Trophoblast cell (in vitro differentiated cells and primary cell): ENCODE measurements around the gene RBPJ.

Experiments used
- DNase-seq, 2 donors: peaks; one replicate each; pipeline ENCODE4 v3.0.0-alpha.2; 2016
- H2AFZ ChIP-seq: 2 replicates; pipeline ENCODE4 v1.6.1; 2013; ENCODE audit warnings: low read length, moderate library complexity, mild to moderate bottlenecking; ENCODE audit not compliant: insufficient read depth, poor library complexity
- H2AK5ac ChIP-seq: 2 replicates; pipeline ENCODE4 v1.6.1; 2013; ENCODE audit warnings: mild to moderate bottlenecking, low read length
- H2BK120ac ChIP-seq: 2 replicates; pipeline ENCODE4 v1.6.1; 2013; ENCODE audit warnings: low read length, mild to moderate bottlenecking, moderate library complexity; ENCODE audit not compliant: insufficient read depth, poor library complexity
- H2BK12ac ChIP-seq: 2 replicates; pipeline ENCODE4 v1.6.1; 2013; ENCODE audit warnings: mild to moderate bottlenecking, low read length, moderate library complexity
- H2BK5ac ChIP-seq: 2 replicates; pipeline ENCODE4 v1.6.1; 2013; ENCODE audit warnings: low read length, low read depth, moderate library complexity, mild to moderate bottlenecking; ENCODE audit not compliant: poor library complexity
- H3K14ac ChIP-seq: 2 replicates; pipeline ENCODE4 v1.6.1; 2013; ENCODE audit warnings: mild to moderate bottlenecking, low read length
- H3K18ac ChIP-seq: 2 replicates; pipeline ENCODE4 v1.6.1; 2013; ENCODE audit warnings: mild to moderate bottlenecking, low read length
- H3K23ac ChIP-seq: 2 replicates; pipeline ENCODE4 v1.6.1; 2013; ENCODE audit warnings: low read length
- H3K27ac ChIP-seq: 2 replicates; pipeline ENCODE4 v1.5.1; 2013; ENCODE audit warnings: low read depth, mild to moderate bottlenecking, inconsistent platforms, low read length, moderate library complexity
- H3K27me3 ChIP-seq: 2 replicates; pipeline ENCODE4 v1.6.1; 2013; ENCODE audit warnings: inconsistent platforms, mild to moderate bottlenecking, low read length, moderate library complexity; ENCODE audit not compliant: insufficient read depth
- H3K36me3 ChIP-seq, 2 experiments: 1 replicate in 1 of 2; 2 replicates in 1 of 2; pipeline ENCODE4 v1.6.1; 2013; ENCODE audit warnings: low read length in 2 of 2, mild to moderate bottlenecking in 2 of 2, moderate library complexity in 1 of 2; ENCODE audit not compliant: insufficient read depth in 2 of 2, control insufficient read depth in 1 of 2
- H3K4ac ChIP-seq: 2 replicates; pipeline ENCODE4 v1.6.1; 2013; ENCODE audit warnings: low read depth, mild to moderate bottlenecking, low read length, moderate library complexity
- H3K4me1 ChIP-seq, 2 experiments: 1 replicate in 1 of 2; 2 replicates in 1 of 2; pipeline ENCODE4 v1.6.1; 2013; ENCODE audit warnings: low read length in 2 of 2, mild to moderate bottlenecking in 2 of 2, moderate library complexity in 1 of 2; ENCODE audit not compliant: insufficient read depth in 2 of 2, control insufficient read depth in 1 of 2
- H3K4me2 ChIP-seq: 2 replicates; pipeline ENCODE4 v1.6.1; 2013; ENCODE audit warnings: inconsistent platforms, mild to moderate bottlenecking, low read length, moderate library complexity
- H3K4me3 ChIP-seq: 2 replicates; pipeline ENCODE4 v1.5.1; 2013; ENCODE audit warnings: mild to moderate bottlenecking, low read depth, low read length, inconsistent platforms
- H3K79me1 ChIP-seq: one replicate; pipeline ENCODE4 v1.6.1; 2013; ENCODE audit warnings: low read length
- H3K79me2 ChIP-seq: 2 replicates; pipeline ENCODE4 v1.6.1; 2013; ENCODE audit warnings: low read length, mild to moderate bottlenecking; ENCODE audit not compliant: control insufficient read depth, insufficient read depth, poor library complexity
- H3K9ac ChIP-seq: 2 replicates; pipeline ENCODE4 v1.6.1; 2013; ENCODE audit warnings: mild to moderate bottlenecking, low read length
- H3K9me3 ChIP-seq: 2 replicates; pipeline ENCODE4 v1.6.1; 2013; ENCODE audit warnings: low read depth, mild to moderate bottlenecking, control low read depth, inconsistent platforms, low read length; ENCODE audit not compliant: insufficient read depth
- H4K12ac ChIP-seq: 2 replicates; pipeline ENCODE4 v1.6.1; 2013; ENCODE audit warnings: low read depth, mild to moderate bottlenecking, low read length, moderate library complexity
- H4K8ac ChIP-seq: 2 replicates; pipeline ENCODE4 v1.6.1; 2013; ENCODE audit warnings: low read depth, mild to moderate bottlenecking, low read length, moderate library complexity
- H4K91ac ChIP-seq: one replicate; pipeline ENCODE4 v1.6.1; 2013; ENCODE audit warnings: low read depth, mild to moderate bottlenecking, low read length, moderate library complexity
- WGBS: extraction: QIAGEN DNeasy Blood & Tissue Kit; methylation state at CpG from one replicate; pipeline ENCODE4 v1.1.7; 2013; ENCODE audit warnings: missing lambda C conversion rate; ENCODE audit not compliant: insufficient read length, insufficient coverage; ENCODE audit errors: extremely low coverage; 5-methylcytosine and 5-hydroxymethylcytosine counted together

The RBPJ gene

DNA sequence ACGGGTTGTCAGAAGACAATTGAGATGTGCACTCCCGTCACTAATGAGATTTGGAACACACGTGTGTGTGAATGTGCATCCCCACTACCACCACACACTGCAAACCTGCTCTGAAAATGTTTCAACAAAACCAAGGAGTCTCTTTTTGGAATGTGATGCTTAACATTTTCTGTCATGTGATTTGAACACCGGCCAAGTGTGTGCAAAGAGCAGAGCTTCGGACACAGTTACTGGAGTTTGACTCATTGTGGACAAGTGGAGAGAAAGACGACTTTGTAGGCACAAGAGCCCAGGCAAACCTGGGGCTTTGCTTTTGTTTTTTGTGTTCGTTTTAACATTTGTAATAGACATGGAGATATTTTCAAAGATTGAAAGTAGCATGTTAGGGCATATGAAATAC, 120.3 kb downstream of the RBPJ start:
- Histone ChIP-seq H3K27me3 (no peaks in the 10 kb centered on the region), H2BK120ac (no peak overlapping the region), H4K8ac (no peak overlapping the region), H2AK5ac (no peak overlapping the region), H2BK12ac (no peak overlapping the region), H3K79me2 (no peaks in the 10 kb centered on the region), H3K4me2 (no peak overlapping the region), H3K14ac (no peak overlapping the region), H3K4me1 (no peaks in the 10 kb centered on the region), H3K79me1 (no peaks in the 10 kb centered on the region), H3K9ac (no peak overlapping the region), H3K4ac (no peak overlapping the region), H2AFZ (no peak overlapping the region), H2BK5ac (no peak overlapping the region), H3K4me3 (no peak overlapping the region), H3K27ac (no peak overlapping the region), H3K23ac (no peak overlapping the region), H3K9me3 (no peaks in the 10 kb centered on the region), H4K12ac (no peak overlapping the region), H3K36me3 (peaks cover 0 to 4% of the 10 kb centered on the region in 2 experiments), H4K91ac (no peak overlapping the region), H3K18ac (no peak overlapping the region)
- WGBS = no CpG with 5 or more reads among the region's 7 CpGs
- no peak for DNase-seq

DNA sequence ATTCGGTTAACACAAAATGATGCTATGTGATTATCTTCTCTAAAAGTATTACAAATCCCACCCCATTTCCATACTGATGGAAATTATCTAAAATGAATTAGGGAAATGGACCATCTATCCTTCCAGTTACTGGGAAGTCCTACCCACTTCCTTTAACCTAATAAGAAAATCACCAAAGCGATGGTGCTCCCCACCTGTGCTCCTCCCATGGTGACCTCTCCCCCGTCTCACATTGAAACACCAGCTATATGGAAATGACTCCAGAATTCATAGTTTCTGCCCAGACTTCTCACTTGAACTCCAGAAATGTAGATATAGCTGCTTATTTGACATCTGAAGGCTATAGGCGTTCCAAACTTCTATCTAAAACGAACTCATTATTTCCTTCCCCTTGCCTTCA, 121.0 kb downstream of the RBPJ start:
- Histone ChIP-seq H2AFZ (no peak overlapping the region), H3K4me2 (no peak overlapping the region), H3K18ac (no peak overlapping the region), H4K8ac (no peak overlapping the region), H3K4ac (no peak overlapping the region), H3K36me3 (peaks cover 0 to 4% of the 10 kb centered on the region in 2 experiments), H3K79me2 (no peaks in the 10 kb centered on the region), H3K4me3 (no peak overlapping the region), H3K79me1 (no peaks in the 10 kb centered on the region), H2AK5ac (no peak overlapping the region), H3K14ac (no peak overlapping the region), H2BK5ac (no peak overlapping the region), H3K27ac (no peak overlapping the region), H4K91ac (no peak overlapping the region), H3K4me1 (no peaks in the 10 kb centered on the region), H2BK12ac (no peak overlapping the region), H3K9me3 (no peaks in the 10 kb centered on the region), H3K23ac (no peak overlapping the region), H3K27me3 (no peaks in the 10 kb centered on the region), H4K12ac (no peak overlapping the region), H3K9ac (no peak overlapping the region), H2BK120ac (no peak overlapping the region)
- WGBS = 100% methylated on average over 1 of the region's 5 CpGs
- no peak for DNase-seq

DNA sequence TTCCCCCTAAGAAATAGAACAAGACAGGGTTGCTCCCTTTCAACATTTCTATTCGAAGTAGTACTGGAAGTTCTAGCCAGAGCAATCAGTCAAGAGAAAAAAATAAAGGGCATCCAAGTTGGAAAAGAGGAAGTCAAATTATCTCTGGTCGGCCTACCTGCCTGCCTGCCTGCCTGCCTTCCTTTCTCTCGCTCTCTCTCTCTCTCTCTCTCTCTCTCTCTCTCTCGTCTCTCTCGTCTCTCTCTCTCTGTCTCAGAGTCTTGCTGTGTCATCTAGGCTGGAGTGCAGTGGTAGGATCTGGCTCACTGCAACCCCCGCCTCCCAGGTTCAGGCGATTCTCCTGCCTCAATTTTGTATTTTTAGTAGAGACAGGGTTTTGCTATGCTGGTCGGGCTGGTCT, 126.6 kb downstream of the RBPJ start:
- no peaks in the 10 kb centered on the region for H3K27me3 ChIP-seq
- no peak for DNase-seq
- H3K4me2 ChIP-seq = no peak overlapping the region
- H3K79me1 ChIP-seq = no peaks in the 10 kb centered on the region
- no peak overlapping the region for H3K23ac ChIP-seq
- H3K14ac ChIP-seq = no peak overlapping the region
- H2BK12ac ChIP-seq = no peak overlapping the region
- H4K12ac ChIP-seq = no peak overlapping the region
- H4K8ac ChIP-seq = no peak overlapping the region
- no peak overlapping the region for H4K91ac ChIP-seq
- no peak overlapping the region for H3K4me3 ChIP-seq
- no peaks in the 10 kb centered on the region for H3K9me3 ChIP-seq
- H3K79me2 ChIP-seq = no peaks in the 10 kb centered on the region
- no peaks in the 10 kb centered on the region for H3K36me3 ChIP-seq
- H3K27ac ChIP-seq = no peak overlapping the region
- no peak overlapping the region for H2BK120ac ChIP-seq
- H2BK5ac ChIP-seq = no peak overlapping the region
- no peaks in the 10 kb centered on the region for H3K4me1 ChIP-seq
- no peak overlapping the region for H2AK5ac ChIP-seq
- no CpG with 5 or more reads among the region's 8 CpGs for WGBS
- no peak overlapping the region for H2AFZ ChIP-seq
- no peak overlapping the region for H3K4ac ChIP-seq
- H3K18ac ChIP-seq = no peak overlapping the region
- H3K9ac ChIP-seq = no peak overlapping the region

DNA sequence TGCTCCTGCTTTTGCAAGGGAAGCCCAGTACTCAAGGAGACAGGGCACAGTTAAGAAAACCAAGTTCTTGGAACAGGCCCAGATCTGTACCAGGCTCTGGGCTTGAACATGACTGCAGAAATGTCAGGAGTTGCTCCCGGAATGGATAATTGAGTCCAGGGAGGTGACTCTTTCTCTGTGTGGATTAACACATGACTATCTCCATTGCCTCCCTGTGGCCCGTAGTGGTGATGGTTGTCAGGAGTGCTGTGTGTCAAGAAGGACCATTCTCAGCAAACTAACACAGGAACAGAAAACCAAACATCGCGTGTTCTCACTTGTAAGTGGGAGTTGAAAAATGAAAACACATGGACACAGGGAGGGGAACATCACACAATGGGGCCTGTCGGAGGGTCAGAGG, 129.6 kb downstream of the RBPJ start:
- Histone ChIP-seq H3K27me3 (no peaks in the 10 kb centered on the region), H2BK12ac (no peak overlapping the region), H2BK5ac (no peak overlapping the region)

More for the DNA sequence above, 129.6 kb downstream of the RBPJ start:
- no CpG with 5 or more reads among the region's 5 CpGs for WGBS
- Histone ChIP-seq H3K9me3 (peaks cover 2% of the 10 kb centered on the region), H3K27ac (no peak overlapping the region), H4K91ac (no peak overlapping the region), H2BK120ac (no peak overlapping the region), H3K4ac (no peak overlapping the region), H3K79me2 (no peaks in the 10 kb centered on the region), H3K18ac (no peak overlapping the region), H3K4me1 (no peaks in the 10 kb centered on the region), H3K9ac (no peak overlapping the region), H3K23ac (no peak overlapping the region), H3K36me3 (no peaks in the 10 kb centered on the region), H2AK5ac (no peak overlapping the region), H4K12ac (no peak overlapping the region), H4K8ac (no peak overlapping the region), H2AFZ (no peak overlapping the region), H3K79me1 (no peaks in the 10 kb centered on the region), H3K14ac (no peak overlapping the region), H3K4me2 (no peak overlapping the region), H3K4me3 (no peak overlapping the region)
- DNase-seq = no peak
